B cell (primary cell): ENCODE data around the gene ZSCAN25. TPM values are rescaled to one million over a fixed set of nuclear protein-coding genes. Genes with fewer than 3 reads are reported as not detected.

Source experiments
- ATAC-seq: fragments of 200-7000 bp; cut with Tn5 transposase; one replicate; pipeline ENCODE4 v1.10.0; 2021; ENCODE audit warnings: low read depth, mild to moderate bottlenecking, moderate number of reproducible peaks, moderate library complexity
- CTCF ChIA-PET: fragments of 350-600 bp; sonication (Branson Sonifier 250); formaldehyde crosslinking; loops from one replicate; lab custom pipeline; 2021; ENCODE audit warnings: antibody characterized with exemption, inconsistent platforms; lab: Charles Lee
- POLR2A ChIA-PET: fragments of 350-600 bp; sonication (Branson Sonifier 250); formaldehyde crosslinking; loops from one replicate; lab custom pipeline; 2021; ENCODE audit warnings: antibody characterized with exemption; lab: Charles Lee
- DNase-seq: peaks from one replicate; pipeline ENCODE4 v3.0.0; 2013
- H2AFZ ChIP-seq: 2 replicates; pipeline ENCODE4 v1.6.1; 2012; ENCODE audit warnings: mild to moderate bottlenecking, low read depth, low read length; ENCODE audit not compliant: insufficient read depth, poor library complexity, severe bottlenecking
- H3K27ac ChIP-seq, 2 donors: 1 replicate in 1 of 2; 2 replicates in 1 of 2; pipeline ENCODE4 v1.5.1; 2012 to 2013; ENCODE audit warnings: low read length in 2 of 2, mild to moderate bottlenecking in 2 of 2, moderate library complexity in 1 of 2
- H3K27me3 ChIP-seq, 4 experiments: fragments of 200-600 bp in 1 of 4; sonication (generic) in 1 of 4; replicated peaks in 1 of 4; 1 replicate in 2 of 4; 2 replicates in 2 of 4; pipeline versions ENCODE4 v1.6.1 to v1.7.0; 2013 to 2016; ENCODE audit warnings: low read length in 3 of 4, mild to moderate bottlenecking in 2 of 4, mixed read lengths in 1 of 4, moderate library complexity in 1 of 4; ENCODE audit not compliant: insufficient read depth in 4 of 4, control insufficient read depth in 3 of 4; ENCODE audit errors: control extremely low read depth in 1 of 4
- H3K36me3 ChIP-seq, 2 experiments: replicated peaks in 1 of 2; 1 replicate in 1 of 2; 2 replicates in 1 of 2; pipeline versions ENCODE4 v1.6.1 to v1.7.1; 2013; ENCODE audit warnings: low read length in 1 of 2; ENCODE audit not compliant: insufficient read depth in 2 of 2, control insufficient read depth in 1 of 2; ENCODE audit errors: control extremely low read depth in 1 of 2, extremely low read depth in 1 of 2
- H3K4me1 ChIP-seq, 2 donors: fragments of 200-600 bp in 1 of 2; sonication (generic) in 1 of 2; 1 replicate in 1 of 2; 2 replicates in 1 of 2; pipeline versions ENCODE4 v1.5.1 to v1.6.1; 2013 to 2017; ENCODE audit warnings: low read length in 2 of 2; ENCODE audit not compliant: control insufficient read depth in 2 of 2, insufficient read depth in 2 of 2
- H3K4me2 ChIP-seq: replicated peaks from 2 replicates; pipeline ENCODE3; 2012; ENCODE audit warnings: mild to moderate bottlenecking, low read depth, low read length; ENCODE audit not compliant: poor library complexity, severe bottlenecking
- H3K4me3 ChIP-seq, 5 experiments: fragments of 200-600 bp in 1 of 5; sonication (generic) in 1 of 5; 1 replicate in 3 of 5; 2 replicates in 2 of 5; pipeline versions ENCODE4 v1.5.1 to v1.7.0; 2011 to 2016; ENCODE audit warnings: low read length in 4 of 5, mild to moderate bottlenecking in 4 of 5, low read depth in 2 of 5, control low read depth in 1 of 5, moderate library complexity in 1 of 5; ENCODE audit not compliant: insufficient read depth in 1 of 5; ENCODE audit errors: control extremely low read depth in 1 of 5, extremely low read depth in 1 of 5
- H3K79me2 ChIP-seq: fragments of 200-600 bp; sonication (generic); one replicate; pipeline ENCODE4 v1.6.0; 2016; ENCODE audit warnings: low read length; ENCODE audit not compliant: control insufficient read depth, insufficient read depth
- H3K9ac ChIP-seq: fragments of 200-600 bp; sonication (generic); 2 replicates; pipeline ENCODE4 v1.6.1; 2017; ENCODE audit warnings: mild to moderate bottlenecking, low read length, moderate library complexity
- H3K9me3 ChIP-seq, 3 donors: one replicate each; pipeline versions ENCODE4 v1.6.1 to v1.7.1; 2013; ENCODE audit warnings: low read length in 2 of 3; ENCODE audit not compliant: control insufficient read depth in 2 of 3, insufficient read depth in 1 of 3; ENCODE audit errors: control extremely low read depth in 1 of 3
- H4K20me1 ChIP-seq: 2 replicates; pipeline ENCODE4 v1.6.0; 2012; ENCODE audit warnings: mild to moderate bottlenecking, low read length; ENCODE audit not compliant: insufficient read depth, control insufficient read depth, poor library complexity, severe bottlenecking
- H3K27ac Mint-ChIP-seq: one replicate; pipeline ENCODE4 v1.8.0; 2021; ENCODE audit warnings: mixed read lengths
- H3K27me3 Mint-ChIP-seq: one replicate; pipeline ENCODE4 v1.8.0; 2021; ENCODE audit warnings: mixed read lengths
- H3K4me1 Mint-ChIP-seq: one replicate; pipeline ENCODE4 v1.8.0; 2021; ENCODE audit warnings: mixed read lengths
- H3K4me3 Mint-ChIP-seq: one replicate; pipeline ENCODE4 v1.8.0; 2021; ENCODE audit warnings: mixed read lengths
- H3K9me3 Mint-ChIP-seq: one replicate; pipeline ENCODE4 v1.8.0; 2022; ENCODE audit warnings: mixed read lengths; ENCODE audit not compliant: insufficient read depth
- CTCF ChIP-seq: fragments of 200-600 bp; IDR thresholded peaks from one replicate; pipeline ENCODE4 v1.8.0; 2022; ENCODE audit warnings: antibody characterized with exemption, mild to moderate bottlenecking
- EZH2 ChIP-seq: IDR thresholded peaks from 2 replicates; pipeline ENCODE4 v1.6.1; 2012; ENCODE audit warnings: borderline replicate concordance, low read depth, mild to moderate bottlenecking, moderate library complexity, low read length; ENCODE audit not compliant: insufficient read depth, poor library complexity, severe bottlenecking
- WGBS: methylation state at CpG from one replicate; pipeline ENCODE4 v1.1.5; 2013; ENCODE audit warnings: missing lambda C conversion rate; ENCODE audit not compliant: insufficient coverage; 5-methylcytosine and 5-hydroxymethylcytosine counted together
- intact Hi-C: fragments of 100-400 bp; cut with micrococcal nuclease; formaldehyde crosslinking; loops from one replicate; pipeline ENCODE4 v1.10.0; 2022
- polyA plus RNA-seq: library from polyadenylated mRNA; depleted of rRNA; stranded (reverse); fragments of >200 nt; gene quantifications from 2 replicates; pipeline ENCODE4 v1.2.3, GENCODE V29; 2012
- total RNA-seq, 2 donors: library from RNA; stranded (reverse); fragments of 120-200 nt in 1 of 2; gene quantifications; 1 replicate in 1 of 2; 2 replicates in 1 of 2; pipeline versions ENCODE4 v1.2.3 to v1.2.4, GENCODE V29; 2013 to 2022

ZSCAN25 gene
- total and polyA plus RNA-seq, 2 donors (not counting 1 experiment from before 2014, with no cell fraction given): 11.8 to 39.5 TPM

DNA sequence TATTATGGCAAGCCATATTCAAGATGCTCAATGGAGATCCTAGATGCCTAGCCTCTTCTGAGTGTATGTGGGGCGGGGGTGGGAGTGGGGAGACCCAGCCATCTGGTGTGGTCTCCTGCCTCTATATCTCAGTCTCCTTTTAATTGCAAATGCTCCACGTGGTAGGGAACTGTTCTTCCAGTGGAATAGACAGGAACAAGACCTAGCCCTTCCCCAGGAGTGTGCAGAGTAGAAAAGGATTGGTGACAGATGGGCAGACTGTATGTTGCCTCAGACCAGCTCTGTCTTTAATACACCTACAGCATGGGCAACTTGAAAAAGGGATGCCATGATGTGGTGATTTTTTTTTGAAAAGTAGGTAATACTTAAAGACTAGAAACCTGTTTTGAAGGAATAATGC is 50.4 kb downstream of the ZSCAN25 start:
- Mint-ChIP-seq H3K4me3 (no peak overlapping the region), H3K9me3 (no peaks in the 10 kb centered on the region), H3K27me3 (no peaks in the 10 kb centered on the region), H3K27ac (no peak overlapping the region), H3K4me1 (no peaks in the 10 kb centered on the region)
- Histone ChIP-seq H4K20me1 (no peaks in the 10 kb centered on the region), H3K27ac (no peak overlapping the region), H3K4me2 (no peak overlapping the region), H3K79me2 (no peaks in the 10 kb centered on the region), H2AFZ (no peak overlapping the region), H3K4me1 (no peaks in the 10 kb centered on the region), H3K27me3 (no peaks in the 10 kb centered on the region), H3K9ac (no peak overlapping the region), H3K36me3 (no peaks in the 10 kb centered on the region), H3K4me3 (no peak overlapping the region), H3K9me3 (no peaks in the 10 kb centered on the region)
- WGBS: no CpG with 5 or more reads among the region's 2 CpGs
- CTCF ChIA-PET: no interaction called here
- DNase-seq (no peak), ATAC-seq (no peak)
- intact Hi-C loops: no loop called here
- POLR2A ChIA-PET: no interaction called here
- TF ChIP-seq CTCF (no peak), EZH2 (no peak)

GRCh38 chr7:99668541-99668940 is 51.8 kb downstream of the ZSCAN25 start:
- Histone ChIP-seq H3K27ac (no peak overlapping the region), H3K4me3 (no peak overlapping the region), H3K79me2 (no peaks in the 10 kb centered on the region), H3K9me3 (no peaks in the 10 kb centered on the region), H3K4me2 (no peak overlapping the region), H3K9ac (no peak overlapping the region), H3K36me3 (no peaks in the 10 kb centered on the region), H3K4me1 (no peaks in the 10 kb centered on the region), H3K27me3 (no peaks in the 10 kb centered on the region), H2AFZ (no peak overlapping the region), H4K20me1 (no peaks in the 10 kb centered on the region)
- H3K4me1 Mint-ChIP-seq: no peaks in the 10 kb centered on the region
- intact Hi-C loops: no loop called here
- POLR2A ChIA-PET: no interaction called here
- H3K9me3 Mint-ChIP-seq: no peaks in the 10 kb centered on the region
- DNase-seq: no peak
- H3K27me3 Mint-ChIP-seq: no peaks in the 10 kb centered on the region
- 98% methylated on average over 7 of the region's 8 CpGs for WGBS
- TF ChIP-seq CTCF (no peak), EZH2 (no peak)
- no peak for ATAC-seq
- CTCF ChIA-PET: no interaction called here
- H3K4me3 Mint-ChIP-seq: no peak overlapping the region
- no peak overlapping the region for H3K27ac Mint-ChIP-seq
